Upper lobe of left lung (tissue), 4 donors: ENCODE data around the gene ADH4.

Experiments used
- CTCF ChIP-seq, 6 experiments: fragments of 450-650 bp in 4 of 6; fragments of 200-600 bp in 2 of 6; sonication (generic) in 2 of 6; IDR thresholded peaks; one replicate each; pipeline ENCODE4 v1.5.1; 2016 to 2019; ENCODE audit warnings: antibody characterized with exemption in 6 of 6
- EP300 ChIP-seq, 4 donors: sonication (generic); formaldehyde crosslinking; IDR thresholded peaks; one replicate each; pipeline ENCODE4 v1.5.1; 2017; ENCODE audit warnings: antibody characterized with exemption in 4 of 4, control low read depth in 2 of 4
- POLR2A ChIP-seq, 4 donors: fragments of 450-650 bp; IDR thresholded peaks; one replicate each; pipeline ENCODE4 v1.5.1; 2016 to 2017; ENCODE audit warnings: antibody characterized with exemption in 4 of 4, mild to moderate bottlenecking in 2 of 4

GRCh38 chr4:99079625-99080295 lies 64.3 kb downstream of the ADH4 start:
- TF ChIP-seq CTCF (IDR thresholded peaks at IDR 0.05) (no peak), POLR2A (IDR thresholded peaks at IDR 0.05) (no peak), EP300 (IDR thresholded peaks at IDR 0.05) (no peak)
